Suprapubic skin (tissue), 3 donors: ENCODE data around the gene ERO1A.

Experiments used
- POLR2AphosphoS5 ChIP-seq, 3 donors: sonication (generic); formaldehyde crosslinking; IDR thresholded peaks; one replicate each; pipeline ENCODE4 v1.6.1; 2017; ENCODE audit warnings: antibody characterized with exemption in 3 of 3
- TF ChIP-seq, protein P1 (sequence below), 2 donors: fragments of 200-600 bp in 1 of 2; fragments of 450-650 bp in 1 of 2; sonication (generic) in 1 of 2; IDR thresholded peaks; one replicate each; pipeline ENCODE4 v1.5.1; 2016 to 2019; ENCODE audit warnings: antibody characterized with exemption in 2 of 2, mild to moderate bottlenecking in 1 of 2, moderate library complexity in 1 of 2

DNA sequence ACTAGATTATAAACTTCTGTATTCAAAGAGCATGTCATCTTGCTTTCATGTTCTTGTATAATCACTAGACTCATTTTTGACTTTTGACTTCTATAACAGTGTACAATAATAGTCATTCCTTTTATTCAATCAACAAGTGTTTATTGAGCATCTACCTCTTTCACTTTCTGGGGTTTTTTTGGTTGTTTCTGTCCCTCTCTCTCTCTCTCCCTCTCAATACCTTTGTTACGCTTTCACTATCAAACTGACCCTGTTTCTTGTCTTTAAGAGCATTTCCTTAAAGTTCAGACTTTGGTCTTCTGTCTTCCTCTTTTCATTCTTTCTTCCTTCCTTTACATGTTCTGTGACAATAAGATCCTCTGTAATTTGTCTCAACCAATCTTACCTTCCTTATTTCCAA, 93.2 kb downstream of the ERO1A start:
- TF ChIP-seq, protein P1, sequence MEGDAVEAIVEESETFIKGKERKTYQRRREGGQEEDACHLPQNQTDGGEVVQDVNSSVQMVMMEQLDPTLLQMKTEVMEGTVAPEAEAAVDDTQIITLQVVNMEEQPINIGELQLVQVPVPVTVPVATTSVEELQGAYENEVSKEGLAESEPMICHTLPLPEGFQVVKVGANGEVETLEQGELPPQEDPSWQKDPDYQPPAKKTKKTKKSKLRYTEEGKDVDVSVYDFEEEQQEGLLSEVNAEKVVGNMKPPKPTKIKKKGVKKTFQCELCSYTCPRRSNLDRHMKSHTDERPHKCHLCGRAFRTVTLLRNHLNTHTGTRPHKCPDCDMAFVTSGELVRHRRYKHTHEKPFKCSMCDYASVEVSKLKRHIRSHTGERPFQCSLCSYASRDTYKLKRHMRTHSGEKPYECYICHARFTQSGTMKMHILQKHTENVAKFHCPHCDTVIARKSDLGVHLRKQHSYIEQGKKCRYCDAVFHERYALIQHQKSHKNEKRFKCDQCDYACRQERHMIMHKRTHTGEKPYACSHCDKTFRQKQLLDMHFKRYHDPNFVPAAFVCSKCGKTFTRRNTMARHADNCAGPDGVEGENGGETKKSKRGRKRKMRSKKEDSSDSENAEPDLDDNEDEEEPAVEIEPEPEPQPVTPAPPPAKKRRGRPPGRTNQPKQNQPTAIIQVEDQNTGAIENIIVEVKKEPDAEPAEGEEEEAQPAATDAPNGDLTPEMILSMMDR (IDR thresholded peaks at IDR 0.05): no peak
- TF ChIP-seq POLR2AphosphoS5 (IDR thresholded peaks at IDR 0.05): no peak
